Neural crest cell (in vitro differentiated cells): ENCODE data around the gene SRPK3. TPM values are rescaled to one million over a fixed set of nuclear protein-coding genes. Genes with fewer than 3 reads are reported as not detected.

ENCODE experiments used
- DNase-seq: peaks from one replicate; pipeline ENCODE4 v3.0.0; 2021; ENCODE audit warnings: low read depth, mixed read lengths, low spot score
- H3K27ac Mint-ChIP-seq: one replicate; pipeline ENCODE4 v1.8.0; 2021; ENCODE audit warnings: mild to moderate bottlenecking, mixed read lengths; ENCODE audit not compliant: unreplicated experiment
- H3K27me3 Mint-ChIP-seq: 2 replicates; pipeline ENCODE4 v1.8.0; 2021; ENCODE audit warnings: low read depth, mild to moderate bottlenecking, mixed read lengths
- H3K36me3 Mint-ChIP-seq: 2 replicates; pipeline ENCODE4 v1.8.0; 2021; ENCODE audit warnings: low read depth, mild to moderate bottlenecking, mixed read lengths
- H3K4me1 Mint-ChIP-seq: 2 replicates; pipeline ENCODE4 v1.8.0; 2021; ENCODE audit warnings: mixed read lengths
- H3K4me3 Mint-ChIP-seq: one replicate; pipeline ENCODE4 v1.8.0; 2021; ENCODE audit warnings: mild to moderate bottlenecking, mixed read lengths
- H3K9me3 Mint-ChIP-seq: 2 replicates; pipeline ENCODE4 v1.8.0; 2021; ENCODE audit warnings: mixed read lengths
- total RNA-seq: library from RNA; stranded (reverse); gene quantifications from 2 replicates; pipeline ENCODE4 v1.2.1, GENCODE V29; 2021
- TF ChIP-seq, protein P1 (sequence below): fragments of 200-600 bp; sonication (generic); conservative IDR thresholded peaks from 2 replicates; pipeline ENCODE4 v1.5.0; 2021; ENCODE audit warnings: antibody characterized with exemption, mild to moderate bottlenecking

Gene SRPK3
- total RNA-seq, 1 donor from 2014 or later: 0.14 TPM

DNA sequence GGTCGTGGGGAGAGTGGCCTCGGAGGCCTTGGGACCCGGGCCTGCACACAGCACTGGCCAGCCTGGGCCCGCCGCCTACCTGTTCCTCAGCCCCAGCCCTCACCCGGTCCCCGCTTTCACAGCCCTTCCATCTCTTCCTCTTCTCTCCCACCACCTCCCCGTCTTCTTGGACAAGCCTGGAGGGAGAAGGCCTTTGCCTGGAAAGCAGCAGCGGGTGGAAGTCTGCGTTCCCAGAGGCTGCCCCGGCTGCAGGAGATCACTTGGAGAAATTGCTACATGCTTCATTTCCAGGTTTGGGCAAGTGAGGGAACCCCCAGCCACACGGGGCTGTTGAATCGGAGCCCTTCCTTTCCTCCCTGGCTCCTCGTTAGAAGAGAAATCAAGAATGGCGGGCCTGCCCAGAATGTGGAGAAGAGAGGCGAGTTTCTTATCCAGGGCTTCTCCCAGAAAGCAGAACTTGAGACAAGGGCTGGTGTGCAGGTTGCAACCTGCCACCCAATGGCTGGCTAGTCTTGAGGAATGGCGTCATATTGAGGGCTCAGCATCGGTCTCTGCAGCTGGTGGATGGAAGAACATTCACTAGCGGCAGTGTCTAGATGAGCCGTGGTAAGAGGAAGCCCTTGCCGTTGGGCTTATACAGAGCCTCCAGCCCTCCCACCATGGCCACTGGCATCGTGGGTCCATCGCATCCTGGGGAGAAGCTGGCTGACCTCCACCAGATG, 50.7 kb downstream of the SRPK3 start:
- TF ChIP-seq, protein P1, sequence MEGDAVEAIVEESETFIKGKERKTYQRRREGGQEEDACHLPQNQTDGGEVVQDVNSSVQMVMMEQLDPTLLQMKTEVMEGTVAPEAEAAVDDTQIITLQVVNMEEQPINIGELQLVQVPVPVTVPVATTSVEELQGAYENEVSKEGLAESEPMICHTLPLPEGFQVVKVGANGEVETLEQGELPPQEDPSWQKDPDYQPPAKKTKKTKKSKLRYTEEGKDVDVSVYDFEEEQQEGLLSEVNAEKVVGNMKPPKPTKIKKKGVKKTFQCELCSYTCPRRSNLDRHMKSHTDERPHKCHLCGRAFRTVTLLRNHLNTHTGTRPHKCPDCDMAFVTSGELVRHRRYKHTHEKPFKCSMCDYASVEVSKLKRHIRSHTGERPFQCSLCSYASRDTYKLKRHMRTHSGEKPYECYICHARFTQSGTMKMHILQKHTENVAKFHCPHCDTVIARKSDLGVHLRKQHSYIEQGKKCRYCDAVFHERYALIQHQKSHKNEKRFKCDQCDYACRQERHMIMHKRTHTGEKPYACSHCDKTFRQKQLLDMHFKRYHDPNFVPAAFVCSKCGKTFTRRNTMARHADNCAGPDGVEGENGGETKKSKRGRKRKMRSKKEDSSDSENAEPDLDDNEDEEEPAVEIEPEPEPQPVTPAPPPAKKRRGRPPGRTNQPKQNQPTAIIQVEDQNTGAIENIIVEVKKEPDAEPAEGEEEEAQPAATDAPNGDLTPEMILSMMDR: no peak
- Mint-ChIP-seq H3K27ac (no peak overlapping the region), H3K4me1 (peaks cover 11% of the 10 kb centered on the region), H3K27me3 (no peaks in the 10 kb centered on the region), H3K9me3 (peaks cover 2% of the 10 kb centered on the region), H3K4me3 (peak overlapping the region; percentile 79), H3K36me3 (peaks cover 5% of the 10 kb centered on the region)
- no peak for DNase-seq

DNA sequence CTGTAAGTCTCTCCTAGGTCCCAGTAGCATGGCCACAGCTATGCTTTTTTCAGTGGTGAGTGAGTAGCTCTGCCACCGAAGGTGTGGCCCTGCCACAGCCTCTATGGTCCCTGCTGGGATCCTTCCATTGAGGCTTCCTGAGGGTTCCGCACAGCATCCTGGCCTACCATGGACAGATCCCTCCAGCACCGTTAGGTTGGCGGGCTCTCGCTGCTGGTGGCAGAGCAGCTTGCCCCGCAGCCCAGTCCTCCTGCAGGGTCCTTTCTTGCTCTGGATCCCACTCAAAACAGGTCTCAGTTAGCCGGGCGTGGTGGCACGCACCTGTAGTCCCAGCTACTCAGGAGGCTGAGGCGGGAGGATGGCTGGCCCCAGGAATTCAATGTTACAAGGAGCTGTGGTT, 51.9 kb downstream of the SRPK3 start:
- no peak for DNase-seq
- peaks cover 2% of the 10 kb centered on the region for H3K9me3 Mint-ChIP-seq

More for the DNA sequence above, 51.9 kb downstream of the SRPK3 start:
- no peaks in the 10 kb centered on the region for H3K27me3 Mint-ChIP-seq
- peak overlapping the region; percentile 58 for H3K4me3 Mint-ChIP-seq
- no peak overlapping the region for H3K27ac Mint-ChIP-seq
- peaks cover under 1% of the 10 kb centered on the region for H3K36me3 Mint-ChIP-seq
- TF ChIP-seq, protein P1: no peak
- H3K4me1 Mint-ChIP-seq: peaks cover 1% of the 10 kb centered on the region

Other genes with a start within 250 kb of the SRPK3 start
- 24.4 and 25.3 TPM in 2 replicates for gene CCNQ, start 181.9 kb upstream of the SRPK3 start, total RNA-seq
- gene DUSP9, start 133.8 kb upstream of the SRPK3 start, total RNA-seq: 1.7 TPM in 2 replicates
- 9.4 and 10.2 TPM in 2 replicates for gene PNCK, start 107.2 kb upstream of the SRPK3 start, total RNA-seq
- gene SLC6A8, start 93.1 kb upstream of the SRPK3 start, total RNA-seq: 123 and 125 TPM in 2 replicates
- 117 and 118 TPM in 2 replicates for gene BCAP31, start 56.7 kb upstream of the SRPK3 start, total RNA-seq
- gene ABCD1, start 56.2 kb upstream of the SRPK3 start, total RNA-seq: 6.0 and 6.6 TPM in 2 replicates
- 15.7 and 16.2 TPM in 2 replicates for gene PLXNB3, start 16.8 kb upstream of the SRPK3 start, total RNA-seq
- 50.2 and 52.6 TPM in 2 replicates for gene IDH3G, start 13.3 kb downstream of the SRPK3 start, total RNA-seq
- 183 and 187 TPM in 2 replicates for gene SSR4, start 13.6 kb downstream of the SRPK3 start, total RNA-seq
- gene PDZD4, start 49.5 kb downstream of the SRPK3 start, total RNA-seq: 48.8 and 52.5 TPM in 2 replicates
- gene L1CAM, start 105.1 kb downstream of the SRPK3 start, total RNA-seq: 133 and 137 TPM in 2 replicates
- not detected in 2 replicates for gene AVPR2, start 123.6 kb downstream of the SRPK3 start, total RNA-seq
- 10.2 and 10.7 TPM in 2 replicates for gene ARHGAP4, start 145.2 kb downstream of the SRPK3 start, total RNA-seq
- gene NAA10, start 154.0 kb downstream of the SRPK3 start, total RNA-seq: 116 and 124 TPM in 2 replicates
- 11.4 and 11.8 TPM in 2 replicates for gene RENBP, start 163.6 kb downstream of the SRPK3 start, total RNA-seq
- 168 and 173 TPM in 2 replicates for gene HCFC1, start 190.8 kb downstream of the SRPK3 start, total RNA-seq
- 8.0 and 14.0 TPM in 2 replicates for gene TMEM187, start 191.7 kb downstream of the SRPK3 start, total RNA-seq
- 119 and 127 TPM in 2 replicates for gene IRAK1, start 238.9 kb downstream of the SRPK3 start, total RNA-seq